HepG2 (cell line): ENCODE measurements around the gene LMNA. TPM values are rescaled to one million over a fixed set of nuclear protein-coding genes. Genes with fewer than 3 reads are reported as not detected.

Experiments used
- CBX1 ChIP-seq: IDR thresholded peaks from one replicate; pipeline ENCODE4 v1.6.1; 2016; ENCODE audit warnings: antibody characterized with exemption, low read depth
- CENPX ChIP-seq: sonication (generic); formaldehyde crosslinking; IDR thresholded peaks from 2 replicates; pipeline ENCODE4 v1.9.0; 2021; ENCODE audit warnings: mild to moderate bottlenecking, missing genetic modification reagents, moderate library complexity
- CHD2 ChIP-seq: IDR thresholded peaks from 2 replicates; pipeline ENCODE4 v1.6.1; 2011; ENCODE audit warnings: low read depth, low read length, improper control_type of control experiment
- DNMT3B ChIP-seq: conservative IDR thresholded peaks from 2 replicates; pipeline ENCODE4 v1.6.1; 2016; ENCODE audit warnings: missing biosample characterization, control low read depth
- FOXA1 ChIP-seq, 2 experiments: fragments of 450-650 bp in 1 of 2; sonication (generic) in 1 of 2; formaldehyde crosslinking in 1 of 2; IDR thresholded peaks; 2 replicates each; pipeline versions ENCODE4 v1.4.0 to v1.6.1; 2016 to 2020; ENCODE audit warnings: missing genetic modification reagents in 1 of 2
- HNRNPLL ChIP-seq: fragments of 200-400 bp; formaldehyde crosslinking; IDR thresholded peaks from 2 replicates; pipeline ENCODE4 v1.6.1; 2017; ENCODE audit warnings: mild to moderate bottlenecking, low read depth, low read length; ENCODE audit not compliant: poor library complexity, severe bottlenecking
- NFATC3 ChIP-seq: sonication (generic); formaldehyde crosslinking; IDR thresholded peaks from 2 replicates; pipeline ENCODE4 v1.5.1; 2020; ENCODE audit warnings: mild to moderate bottlenecking, missing genetic modification reagents
- PCBP1 ChIP-seq: fragments of 200-400 bp; formaldehyde crosslinking; IDR thresholded peaks from 2 replicates; pipeline ENCODE4 v1.6.1; 2017; ENCODE audit warnings: mild to moderate bottlenecking, low read depth, low read length, borderline replicate concordance
- TBX2 ChIP-seq: sonication (generic); formaldehyde crosslinking; IDR thresholded peaks from 2 replicates; pipeline ENCODE4 v1.5.0; 2020; ENCODE audit warnings: missing genetic modification reagents, mild to moderate bottlenecking, borderline replicate concordance
- YEATS4 ChIP-seq: sonication (generic); formaldehyde crosslinking; IDR thresholded peaks from 2 replicates; pipeline ENCODE4 v1.4.0; 2020; ENCODE audit warnings: missing genetic modification reagents, borderline replicate concordance
- ZNF17 ChIP-seq: sonication (generic); formaldehyde crosslinking; IDR thresholded peaks from 2 replicates; pipeline ENCODE4 v1.5.0; 2020; ENCODE audit warnings: mild to moderate bottlenecking, missing genetic modification reagents
- ZNF235 ChIP-seq: sonication (generic); formaldehyde crosslinking; IDR thresholded peaks from 2 replicates; pipeline ENCODE4 v1.8.1; 2023; ENCODE audit warnings: mild to moderate bottlenecking, missing genetic modification reagents, borderline replicate concordance
- ZNF251 ChIP-seq: sonication (generic); formaldehyde crosslinking; IDR thresholded peaks from 2 replicates; pipeline ENCODE4 v1.9.0; 2021; ENCODE audit warnings: mild to moderate bottlenecking, missing genetic modification reagents
- ZNF552 ChIP-seq: sonication (generic); formaldehyde crosslinking; IDR thresholded peaks from 2 replicates; pipeline ENCODE4 v1.9.0; 2022; ENCODE audit warnings: missing genetic modification reagents, mild to moderate bottlenecking, borderline replicate concordance
- ZNF557 ChIP-seq: sonication (generic); formaldehyde crosslinking; IDR thresholded peaks from 2 replicates; pipeline ENCODE4 v1.4.0; 2020; ENCODE audit warnings: missing genetic modification reagents
- polyA plus RNA-seq, 8 experiments: library from polyadenylated mRNA; depleted of rRNA in 3 of 8; stranded (reverse) in 7 of 8; unstranded in 1 of 8; fragments of >200 nt; fragmentation: Illumina TruSeq in 4 of 8; extraction: Trizol in 4 of 8; gene quantifications; 2 replicates each; pipeline versions ENCODE4 v1.2.1 to v1.2.3, GENCODE V29; 2011 to 2016; ENCODE audit warnings: low read depth in 4 of 8, missing spikeins in 1 of 8, mixed read lengths in 1 of 8; ENCODE audit not compliant: insufficient read depth in 1 of 8
- total RNA-seq, 5 experiments: library from RNA; depleted of rRNA; stranded (reverse); fragments of >200 nt; fragmentation: Illumina TruSeq; extraction: Trizol; gene quantifications; 2 replicates each; pipeline ENCODE4 v1.2.3, GENCODE V29; 2016; ENCODE audit warnings: low read depth in 1 of 5
- TF ChIP-seq, protein P1 (sequence below): IDR thresholded peaks from 2 replicates; pipeline ENCODE4 v1.6.1; 2016; ENCODE audit warnings: missing compliant biosample characterization, missing genetic modification reagents, borderline replicate concordance
- TF ChIP-seq, protein P2 (sequence below): sonication (generic); formaldehyde crosslinking; IDR thresholded peaks from 2 replicates; pipeline ENCODE4 v1.8.0; 2022; ENCODE audit warnings: missing genetic modification reagents, mild to moderate bottlenecking, moderate library complexity, borderline replicate concordance
- TF ChIP-seq, protein P3 (sequence below), 2 experiments: IDR thresholded peaks; 2 replicates each; pipeline ENCODE4 v1.6.1; 2011 to 2012; ENCODE audit warnings: low read length in 2 of 2, borderline replicate concordance in 1 of 2, low read depth in 1 of 2, mild to moderate bottlenecking in 1 of 2, moderate library complexity in 1 of 2
- TF ChIP-seq, protein P4 (sequence below): sonication (generic); formaldehyde crosslinking; IDR thresholded peaks from 2 replicates; pipeline ENCODE4 v1.4.0; 2020; ENCODE audit warnings: low read depth, mild to moderate bottlenecking, missing genetic modification reagents
- TF ChIP-seq, protein P5 (sequence below): sonication (generic); formaldehyde crosslinking; IDR thresholded peaks from 2 replicates; pipeline ENCODE4 v1.4.0; 2020; ENCODE audit warnings: missing genetic modification reagents, mild to moderate bottlenecking, borderline replicate concordance

LMNA gene
- total and polyA plus RNA-seq, 2 of the 13 experiments (the other 11 are each of a cell fraction or from before 2014, with no cell fraction given), result 107 to 225 TPM

DNA sequence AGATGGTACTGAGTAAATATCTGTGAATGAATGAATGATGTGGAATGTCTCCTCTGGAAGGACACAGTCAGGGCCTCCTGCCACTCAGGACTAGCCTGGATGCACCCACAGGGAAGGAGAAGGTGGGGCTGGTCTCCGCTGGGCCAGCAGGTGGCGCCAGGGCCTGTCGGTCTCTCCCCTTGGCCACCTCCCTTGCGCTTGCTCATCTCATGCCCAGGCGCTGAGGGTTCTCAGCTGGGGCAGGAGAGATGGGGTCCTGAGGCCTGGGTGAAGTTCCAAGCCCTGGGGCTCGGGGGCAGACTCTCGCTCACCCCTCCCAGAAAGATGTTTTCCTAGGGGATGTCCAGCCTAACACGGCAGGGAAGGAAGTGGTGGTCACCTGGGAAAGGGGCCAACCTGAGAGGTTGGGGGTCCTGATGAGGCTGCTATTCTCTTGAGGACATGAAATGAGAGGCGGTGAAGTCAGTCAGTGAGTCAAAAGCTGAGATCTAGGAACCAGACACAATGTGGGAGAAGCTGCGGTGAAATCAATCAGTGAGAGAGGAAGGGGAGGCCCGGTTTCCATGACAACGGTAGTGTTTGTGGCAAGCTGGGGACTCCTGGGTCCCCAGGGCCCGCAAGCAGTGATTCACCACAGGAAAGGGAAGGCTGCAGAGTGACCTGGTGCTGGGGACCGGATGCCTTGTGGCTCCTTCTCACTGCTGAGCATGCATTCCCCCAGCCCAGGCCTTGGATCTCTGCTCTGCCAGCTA is 17.7 kb upstream of the LMNA start (continued):
- TF ChIP-seq, protein P1, sequence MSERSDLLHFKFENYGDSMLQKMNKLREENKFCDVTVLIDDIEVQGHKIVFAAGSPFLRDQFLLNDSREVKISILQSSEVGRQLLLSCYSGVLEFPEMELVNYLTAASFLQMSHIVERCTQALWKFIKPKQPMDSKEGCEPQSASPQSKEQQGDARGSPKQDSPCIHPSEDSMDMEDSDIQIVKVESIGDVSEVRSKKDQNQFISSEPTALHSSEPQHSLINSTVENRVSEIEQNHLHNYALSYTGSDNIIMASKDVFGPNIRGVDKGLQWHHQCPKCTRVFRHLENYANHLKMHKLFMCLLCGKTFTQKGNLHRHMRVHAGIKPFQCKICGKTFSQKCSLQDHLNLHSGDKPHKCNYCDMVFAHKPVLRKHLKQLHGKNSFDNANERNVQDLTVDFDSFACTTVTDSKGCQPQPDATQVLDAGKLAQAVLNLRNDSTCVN (CRISPR knock-in tag), result no peak
- TF ChIP-seq ZNF552 (CRISPR knock-in tag), result no peak
- no peak for TF ChIP-seq DNMT3B (CRISPR knock-in tag)
- TF ChIP-seq, protein P2, sequence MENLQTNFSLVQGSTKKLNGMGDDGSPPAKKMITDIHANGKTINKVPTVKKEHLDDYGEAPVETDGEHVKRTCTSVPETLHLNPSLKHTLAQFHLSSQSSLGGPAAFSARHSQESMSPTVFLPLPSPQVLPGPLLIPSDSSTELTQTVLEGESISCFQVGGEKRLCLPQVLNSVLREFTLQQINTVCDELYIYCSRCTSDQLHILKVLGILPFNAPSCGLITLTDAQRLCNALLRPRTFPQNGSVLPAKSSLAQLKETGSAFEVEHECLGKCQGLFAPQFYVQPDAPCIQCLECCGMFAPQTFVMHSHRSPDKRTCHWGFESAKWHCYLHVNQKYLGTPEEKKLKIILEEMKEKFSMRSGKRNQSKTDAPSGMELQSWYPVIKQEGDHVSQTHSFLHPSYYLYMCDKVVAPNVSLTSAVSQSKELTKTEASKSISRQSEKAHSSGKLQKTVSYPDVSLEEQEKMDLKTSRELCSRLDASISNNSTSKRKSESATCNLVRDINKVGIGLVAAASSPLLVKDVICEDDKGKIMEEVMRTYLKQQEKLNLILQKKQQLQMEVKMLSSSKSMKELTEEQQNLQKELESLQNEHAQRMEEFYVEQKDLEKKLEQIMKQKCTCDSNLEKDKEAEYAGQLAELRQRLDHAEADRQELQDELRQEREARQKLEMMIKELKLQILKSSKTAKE (CRISPR knock-in tag), result no peak
- TF ChIP-seq FOXA1 (IDR thresholded peaks at IDR 0.05), result no peak
- TF ChIP-seq FOXA1 (CRISPR knock-in tag; IDR thresholded peaks at IDR 0.05), result no peak
- TF ChIP-seq, protein P3, sequence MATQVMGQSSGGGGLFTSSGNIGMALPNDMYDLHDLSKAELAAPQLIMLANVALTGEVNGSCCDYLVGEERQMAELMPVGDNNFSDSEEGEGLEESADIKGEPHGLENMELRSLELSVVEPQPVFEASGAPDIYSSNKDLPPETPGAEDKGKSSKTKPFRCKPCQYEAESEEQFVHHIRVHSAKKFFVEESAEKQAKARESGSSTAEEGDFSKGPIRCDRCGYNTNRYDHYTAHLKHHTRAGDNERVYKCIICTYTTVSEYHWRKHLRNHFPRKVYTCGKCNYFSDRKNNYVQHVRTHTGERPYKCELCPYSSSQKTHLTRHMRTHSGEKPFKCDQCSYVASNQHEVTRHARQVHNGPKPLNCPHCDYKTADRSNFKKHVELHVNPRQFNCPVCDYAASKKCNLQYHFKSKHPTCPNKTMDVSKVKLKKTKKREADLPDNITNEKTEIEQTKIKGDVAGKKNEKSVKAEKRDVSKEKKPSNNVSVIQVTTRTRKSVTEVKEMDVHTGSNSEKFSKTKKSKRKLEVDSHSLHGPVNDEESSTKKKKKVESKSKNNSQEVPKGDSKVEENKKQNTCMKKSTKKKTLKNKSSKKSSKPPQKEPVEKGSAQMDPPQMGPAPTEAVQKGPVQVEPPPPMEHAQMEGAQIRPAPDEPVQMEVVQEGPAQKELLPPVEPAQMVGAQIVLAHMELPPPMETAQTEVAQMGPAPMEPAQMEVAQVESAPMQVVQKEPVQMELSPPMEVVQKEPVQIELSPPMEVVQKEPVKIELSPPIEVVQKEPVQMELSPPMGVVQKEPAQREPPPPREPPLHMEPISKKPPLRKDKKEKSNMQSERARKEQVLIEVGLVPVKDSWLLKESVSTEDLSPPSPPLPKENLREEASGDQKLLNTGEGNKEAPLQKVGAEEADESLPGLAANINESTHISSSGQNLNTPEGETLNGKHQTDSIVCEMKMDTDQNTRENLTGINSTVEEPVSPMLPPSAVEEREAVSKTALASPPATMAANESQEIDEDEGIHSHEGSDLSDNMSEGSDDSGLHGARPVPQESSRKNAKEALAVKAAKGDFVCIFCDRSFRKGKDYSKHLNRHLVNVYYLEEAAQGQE (IDR thresholded peaks at IDR 0.05; ENCODE audit: borderline replicate concordance in 1 of 2, low read depth in 1 of 2, low read length in 2 of 2), result no peak
- TF ChIP-seq TBX2, result 0 out of 2 replicates have a peak, but pooled peaks have one; percentile 35
- TF ChIP-seq YEATS4 (CRISPR knock-in tag), result no peak
- TF ChIP-seq, protein P4, sequence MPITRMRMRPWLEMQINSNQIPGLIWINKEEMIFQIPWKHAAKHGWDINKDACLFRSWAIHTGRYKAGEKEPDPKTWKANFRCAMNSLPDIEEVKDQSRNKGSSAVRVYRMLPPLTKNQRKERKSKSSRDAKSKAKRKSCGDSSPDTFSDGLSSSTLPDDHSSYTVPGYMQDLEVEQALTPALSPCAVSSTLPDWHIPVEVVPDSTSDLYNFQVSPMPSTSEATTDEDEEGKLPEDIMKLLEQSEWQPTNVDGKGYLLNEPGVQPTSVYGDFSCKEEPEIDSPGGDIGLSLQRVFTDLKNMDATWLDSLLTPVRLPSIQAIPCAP (CRISPR knock-in tag), result no peak
- TF ChIP-seq, protein P5, sequence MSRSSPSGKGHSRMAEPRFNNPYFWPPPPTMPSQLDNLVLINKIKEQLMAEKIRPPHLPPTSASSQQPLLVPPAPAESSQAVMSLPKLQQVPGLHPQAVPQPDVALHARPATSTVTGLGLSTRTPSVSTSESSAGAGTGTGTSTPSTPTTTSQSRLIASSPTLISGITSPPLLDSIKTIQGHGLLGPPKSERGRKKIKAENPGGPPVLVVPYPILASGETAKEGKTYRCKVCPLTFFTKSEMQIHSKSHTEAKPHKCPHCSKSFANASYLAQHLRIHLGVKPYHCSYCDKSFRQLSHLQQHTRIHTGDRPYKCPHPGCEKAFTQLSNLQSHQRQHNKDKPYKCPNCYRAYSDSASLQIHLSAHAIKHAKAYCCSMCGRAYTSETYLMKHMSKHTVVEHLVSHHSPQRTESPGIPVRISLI (CRISPR knock-in tag), result no peak
- no peak; the same call in 1 of the 2 replicates for TF ChIP-seq ZNF235 (CRISPR knock-in tag)
- no peak for TF ChIP-seq ZNF251 (CRISPR knock-in tag)
- no peak for TF ChIP-seq ZNF557 (CRISPR knock-in tag)
- 0 out of 2 replicates have a peak, but pooled peaks have one; percentile 42 for TF ChIP-seq NFATC3
- TF ChIP-seq PCBP1, result no peak
- TF ChIP-seq CHD2, result no peak
- no peak for TF ChIP-seq CENPX (CRISPR knock-in tag)
- TF ChIP-seq ZNF17, result no peak
- no peak for TF ChIP-seq CBX1
- peak; percentile 38 for TF ChIP-seq HNRNPLL
